ENCODE results near the gene C1QBP. TPM values are rescaled to one million over a fixed set of nuclear protein-coding genes. Genes with fewer than 3 reads are reported as not detected.

C1QBP gene
- total RNA-seq, 2 donors from 2014 or later: 37.0 to 71.7 TPM

- Histone ChIP-seq H3K27ac (no peak overlapping the region), H3K9me3 (no peaks in the 10 kb centered on the region), H3K4me3 (no peak overlapping the region), H3K27me3 (replicated peaks; ENCODE audit: insufficient read depth) (no peaks in the 10 kb centered on the region), H3K4me1 (ENCODE audit: control insufficient read depth in 1 of 2, low read depth in 2 of 2) (no peaks in the 10 kb centered on the region), H3K36me3 (peaks cover 63% of the 10 kb centered on the region)
- TF ChIP-seq, protein P1, sequence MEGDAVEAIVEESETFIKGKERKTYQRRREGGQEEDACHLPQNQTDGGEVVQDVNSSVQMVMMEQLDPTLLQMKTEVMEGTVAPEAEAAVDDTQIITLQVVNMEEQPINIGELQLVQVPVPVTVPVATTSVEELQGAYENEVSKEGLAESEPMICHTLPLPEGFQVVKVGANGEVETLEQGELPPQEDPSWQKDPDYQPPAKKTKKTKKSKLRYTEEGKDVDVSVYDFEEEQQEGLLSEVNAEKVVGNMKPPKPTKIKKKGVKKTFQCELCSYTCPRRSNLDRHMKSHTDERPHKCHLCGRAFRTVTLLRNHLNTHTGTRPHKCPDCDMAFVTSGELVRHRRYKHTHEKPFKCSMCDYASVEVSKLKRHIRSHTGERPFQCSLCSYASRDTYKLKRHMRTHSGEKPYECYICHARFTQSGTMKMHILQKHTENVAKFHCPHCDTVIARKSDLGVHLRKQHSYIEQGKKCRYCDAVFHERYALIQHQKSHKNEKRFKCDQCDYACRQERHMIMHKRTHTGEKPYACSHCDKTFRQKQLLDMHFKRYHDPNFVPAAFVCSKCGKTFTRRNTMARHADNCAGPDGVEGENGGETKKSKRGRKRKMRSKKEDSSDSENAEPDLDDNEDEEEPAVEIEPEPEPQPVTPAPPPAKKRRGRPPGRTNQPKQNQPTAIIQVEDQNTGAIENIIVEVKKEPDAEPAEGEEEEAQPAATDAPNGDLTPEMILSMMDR (IDR thresholded peaks at IDR 0.05): no peak
- no peak for DNase-seq (ENCODE audit: low spot score)
- no peak for ATAC-seq (ENCODE audit: insufficient number of reproducible peaks, low FRiP score, low read depth)
Measured at GRCh38 chr17:5399767-5400166, 39.2 kb downstream of the C1QBP start.

GRCh38 chr17:5396612-5397011 lies 42.3 kb downstream of the C1QBP start:
- Histone ChIP-seq H3K27ac (no peak overlapping the region), H3K9me3 (no peaks in the 10 kb centered on the region), H3K27me3 (replicated peaks; ENCODE audit: insufficient read depth) (no peaks in the 10 kb centered on the region), H3K4me1 (ENCODE audit: control insufficient read depth in 1 of 2, low read depth in 2 of 2) (no peaks in the 10 kb centered on the region), H3K4me3 (no peak overlapping the region), H3K36me3 (peaks cover 63% of the 10 kb centered on the region)
- no peak for ATAC-seq (ENCODE audit: insufficient number of reproducible peaks, low FRiP score, low read depth)
- TF ChIP-seq, protein P1 (IDR thresholded peaks at IDR 0.05): no peak
- no peak for DNase-seq (ENCODE audit: low spot score)

DNA sequence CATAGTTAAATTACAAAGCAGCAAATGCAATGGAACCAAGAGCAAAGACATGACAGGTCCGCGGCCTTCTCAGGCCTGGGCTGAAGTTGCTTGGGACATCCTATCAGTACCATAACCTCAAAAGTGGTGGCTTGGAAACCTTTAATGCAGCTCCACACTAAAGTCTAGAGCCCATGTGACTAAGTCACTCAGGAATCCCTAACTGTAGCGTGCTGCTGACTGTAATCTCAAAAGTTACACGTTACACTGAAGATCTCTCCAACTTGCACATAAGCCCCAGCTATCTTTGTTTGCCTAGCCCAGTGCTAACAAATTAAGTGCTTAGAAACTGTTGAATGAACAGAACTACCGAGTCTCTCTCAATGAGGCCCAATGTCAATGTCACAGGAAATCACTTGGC lies 47.3 kb downstream of the C1QBP start:
- Histone ChIP-seq H3K9me3 (no peaks in the 10 kb centered on the region), H3K4me3 (no peak overlapping the region), H3K36me3 (peaks cover 70% of the 10 kb centered on the region), H3K27me3 (replicated peaks; ENCODE audit: insufficient read depth) (no peaks in the 10 kb centered on the region), H3K27ac (no peak overlapping the region), H3K4me1 (ENCODE audit: control insufficient read depth in 1 of 2, low read depth in 2 of 2) (no peaks in the 10 kb centered on the region)
- DNase-seq (ENCODE audit: low spot score): no peak
- no peak for ATAC-seq (ENCODE audit: insufficient number of reproducible peaks, low FRiP score, low read depth)
- TF ChIP-seq, protein P1 (IDR thresholded peaks at IDR 0.05): no peak

Other genes starting within 250 kb of the C1QBP start
- 10 to 100 TPM in 1 of 2 donors, 1 to 10 TPM in 1; 8.4 to 15.8 TPM for gene ZNF594, start 247.3 kb downstream of the C1QBP start, total RNA-seq
- 10 to 100 TPM; 13.4 to 14.9 TPM for gene SCIMP, start 204.3 kb downstream of the C1QBP start, total RNA-seq
- 10 to 100 TPM; 36.4 to 47.0 TPM for gene RABEP1, start 156.9 kb downstream of the C1QBP start, total RNA-seq
- 10 to 100 TPM; 74.1 to 95.0 TPM for gene NUP88, start 19.5 kb downstream of the C1QBP start, total RNA-seq
- gene RPAIN, start 19.0 kb downstream of the C1QBP start, total RNA-seq: 10 to 100 TPM; 33.1 to 44.5 TPM
- 10 to 100 TPM; 13.3 to 19.8 TPM for gene DHX33, start 29.8 kb upstream of the C1QBP start, total RNA-seq
- gene DERL2, start 47.0 kb upstream of the C1QBP start, total RNA-seq: 10 to 100 TPM; 12.5 to 56.1 TPM
- 10 to 100 TPM; 10.3 to 12.8 TPM for gene MIS12, start 47.4 kb upstream of the C1QBP start, total RNA-seq
- 10 to 100 TPM; 62.7 to 73.2 TPM for gene NLRP1, start 145.4 kb upstream of the C1QBP start, total RNA-seq

All from thoracic aorta (tissue), 2 donors.